HG03571 (cell line): ENCODE data around the gene UPP1.
"Not testable (repeated sequence)": the region's sequence is repeated elsewhere in the genome, so short reads cannot be mapped to it uniquely, and the experiment has no call there.

Experiments used
- ATAC-seq: cut with Tn5 transposase; IDR thresholded peaks from one replicate; pipeline ENCODE4 v1.9.1; 2021; ENCODE audit not compliant: unreplicated experiment

The UPP1 gene

DNA sequence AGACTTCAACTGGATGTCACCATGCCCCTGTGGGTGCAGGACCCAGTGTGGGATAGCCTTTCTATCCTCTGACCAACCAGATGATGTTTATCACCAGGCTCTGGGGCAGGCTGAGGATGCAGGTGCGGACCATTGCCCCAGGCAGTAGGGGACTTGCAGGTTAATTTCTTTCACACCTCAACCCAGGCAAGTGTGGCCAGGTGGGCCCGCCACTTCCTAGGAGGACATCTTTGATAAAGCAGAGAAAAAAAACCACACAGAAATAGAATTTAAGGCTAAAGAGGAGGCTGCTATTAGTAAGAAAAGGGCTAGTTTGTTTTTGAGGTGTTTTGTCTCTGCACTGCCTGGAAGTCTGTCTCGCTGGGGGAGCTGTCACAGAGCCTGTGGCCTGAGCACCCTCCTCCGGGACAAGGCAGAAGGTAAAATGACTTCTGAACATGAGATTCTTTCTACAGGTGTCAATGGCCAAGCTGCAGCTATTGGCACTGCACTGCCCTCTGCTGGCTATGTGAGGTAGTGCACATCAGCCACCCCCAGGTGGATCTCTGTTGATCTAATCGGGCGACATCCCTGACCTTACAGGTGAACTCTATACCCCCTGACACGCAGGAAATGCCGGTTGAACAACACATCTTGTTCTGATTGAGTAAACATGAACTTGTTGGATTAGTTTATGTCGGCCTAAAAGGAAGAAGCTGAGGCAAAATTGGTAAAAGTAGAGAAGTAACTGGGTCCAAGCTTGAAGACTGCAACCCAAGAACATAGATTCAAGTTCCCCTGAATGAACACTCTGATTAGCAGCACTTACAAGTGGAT lies 21.0 kb downstream of the UPP1 start:
- peak; percentile 83 for ATAC-seq

DNA sequence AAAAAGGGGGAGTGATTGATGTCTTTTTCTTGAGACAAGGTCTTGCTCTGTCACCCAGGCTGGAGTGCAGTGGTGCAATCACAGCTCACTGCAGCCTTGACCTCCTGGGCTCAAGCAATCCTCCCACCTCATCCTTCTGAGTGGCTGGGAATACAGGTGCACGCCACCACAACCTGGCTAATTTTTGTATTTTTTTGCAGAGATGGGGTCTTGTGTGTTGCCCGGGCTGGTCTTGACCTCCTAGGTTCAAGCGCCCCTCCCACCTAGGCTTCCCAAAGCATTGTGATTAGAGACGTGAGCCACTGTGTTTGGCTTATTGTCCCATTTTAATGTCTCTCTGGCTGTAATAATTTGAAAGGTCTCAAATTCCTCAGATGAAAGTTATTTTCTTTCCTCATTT lies 21.8 kb downstream of the UPP1 start:
- no peak for ATAC-seq

- no peak for ATAC-seq
These were observed 22.5 kb downstream of the UPP1 start for GRCh38 chr7:48111596-48111995.

GRCh38 chr7:48112401-48113165 lies 23.5 kb downstream of the UPP1 start:
- ATAC-seq, result no peak

- ATAC-seq, result no peak
These were observed 24.2 kb downstream of the UPP1 start for GRCh38 chr7:48113275-48113674.

DNA sequence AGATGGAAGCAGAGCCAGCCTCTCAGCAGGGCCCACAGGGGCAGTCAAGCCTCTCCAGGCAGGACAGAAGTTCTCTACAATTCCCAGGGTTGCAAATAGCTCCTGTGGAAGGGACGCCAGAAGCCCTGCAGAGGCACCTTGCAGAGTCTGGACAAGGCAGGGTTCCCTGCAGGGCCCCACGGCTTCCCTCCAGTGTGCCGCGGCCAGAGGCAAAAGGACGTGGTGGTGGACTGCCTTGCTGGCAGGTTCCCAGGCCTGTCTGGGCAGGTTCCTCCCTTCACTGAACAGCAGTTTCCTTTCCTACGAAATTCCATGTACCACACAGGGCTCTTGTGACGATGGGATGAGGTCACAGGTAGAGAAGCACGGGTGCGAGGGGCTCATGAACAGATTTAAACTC lies 25.1 kb downstream of the UPP1 start:
- no peak for ATAC-seq

DNA sequence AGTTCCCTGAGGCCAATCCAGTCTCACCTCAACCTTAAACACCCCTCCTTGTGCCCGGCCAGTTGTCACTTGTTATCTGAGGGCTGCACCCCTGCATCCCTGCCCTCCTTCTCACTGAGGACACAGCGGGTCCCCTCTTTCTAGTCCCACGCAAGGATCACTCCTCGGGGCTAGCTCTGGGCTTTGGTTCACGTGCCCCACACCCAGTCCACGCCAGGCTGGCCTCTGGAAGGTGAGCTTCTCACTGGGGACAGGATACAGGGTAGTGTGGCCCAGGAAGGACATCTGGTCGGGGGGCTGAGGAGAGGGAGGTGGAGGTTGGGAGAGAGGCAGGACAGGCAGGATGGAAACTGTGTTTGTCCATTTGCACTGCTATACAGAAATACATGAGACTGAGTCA lies 25.5 kb downstream of the UPP1 start:
- no peak for ATAC-seq

- ATAC-seq, result no peak
These were observed 27.0 kb downstream of the UPP1 start for GRCh38 chr7:48116043-48116442.

- ATAC-seq, result no peak
These were observed 29.0 kb downstream of the UPP1 start for GRCh38 chr7:48118041-48118440.

DNA sequence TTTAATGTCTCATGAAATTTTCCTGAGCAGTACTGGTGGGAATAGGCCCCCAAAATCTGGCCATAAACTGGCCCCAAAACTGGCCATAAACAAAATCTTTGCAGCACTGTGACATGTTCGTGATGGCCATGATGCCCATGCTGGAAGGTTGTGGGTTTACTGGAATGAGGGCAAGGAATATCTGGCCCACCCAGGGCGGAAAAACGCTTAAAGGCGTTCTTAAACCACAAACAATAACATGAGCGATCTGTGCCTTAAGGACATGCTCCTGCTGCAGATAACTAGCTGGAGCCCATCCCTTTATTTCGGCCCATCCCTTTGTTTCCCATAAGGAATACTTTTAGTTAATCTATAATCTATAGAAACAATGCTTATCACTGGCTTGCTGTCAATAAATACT lies 31.5 kb downstream of the UPP1 start:
- ATAC-seq, result not testable (repeated sequence)

DNA sequence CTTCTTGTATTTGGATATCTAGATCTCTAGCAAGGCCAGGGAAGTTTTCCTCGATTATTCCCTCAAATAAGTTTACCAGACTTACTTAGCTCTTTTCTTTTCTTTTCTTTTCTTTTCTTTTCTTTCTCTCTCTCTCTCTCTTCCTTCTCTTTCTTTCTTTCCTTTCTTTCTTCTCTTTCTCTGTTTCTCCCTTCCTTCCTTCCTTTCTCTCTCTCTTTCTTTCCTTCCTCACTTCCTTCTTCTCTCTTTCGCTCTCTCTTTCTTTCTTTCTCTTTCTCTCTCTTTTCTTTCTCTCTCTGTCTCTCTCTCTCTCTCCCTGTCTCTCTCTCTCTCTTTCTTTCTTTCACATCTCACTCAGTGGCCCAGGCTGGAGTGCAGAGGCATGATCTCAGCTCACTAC lies 37.0 kb downstream of the UPP1 start:
- no peak for ATAC-seq

DNA sequence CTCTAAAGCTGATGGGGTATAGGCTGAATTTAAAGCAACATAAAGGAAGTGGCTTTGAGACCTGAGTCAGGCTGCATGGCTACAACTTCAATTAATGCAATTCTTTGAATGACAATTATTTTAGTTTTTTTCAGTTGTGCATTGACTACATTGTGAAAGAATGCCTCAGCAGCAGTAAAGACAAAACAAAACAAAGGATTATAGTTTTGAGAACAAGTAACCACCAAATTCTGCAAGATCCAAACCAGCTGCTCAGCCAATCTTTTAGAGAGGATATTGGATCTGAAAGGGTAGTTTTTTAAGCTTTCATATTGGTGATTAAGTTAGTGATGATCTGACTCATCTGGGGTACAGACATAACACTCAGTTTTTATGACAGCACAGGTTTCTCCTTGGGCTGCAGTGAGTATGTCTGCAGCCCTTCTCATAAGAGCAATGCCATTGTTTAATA lies 41.6 kb downstream of the UPP1 start:
- no peak for ATAC-seq

GRCh38 chr7:48132792-48133191 lies 43.7 kb downstream of the UPP1 start:
- ATAC-seq, result no peak

DNA sequence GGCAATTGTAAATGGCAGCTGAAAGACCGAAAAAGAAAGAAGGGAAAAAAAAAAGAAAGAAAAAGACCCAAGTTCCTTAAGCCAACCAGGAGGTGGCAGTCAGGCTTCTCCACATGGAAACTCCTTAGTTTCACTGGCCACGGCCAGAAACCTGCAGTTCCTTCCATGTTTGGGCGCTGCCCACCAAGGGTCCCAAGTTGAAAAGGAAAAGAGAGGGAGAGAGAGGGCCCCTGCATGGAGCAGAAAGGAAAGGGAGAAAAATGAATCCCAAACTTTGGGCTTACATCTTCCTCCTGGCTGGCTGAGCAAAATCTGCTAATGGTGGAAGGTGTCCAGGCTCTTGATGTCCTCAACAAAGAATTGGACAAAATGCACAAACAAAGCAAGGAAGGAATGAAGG lies 50.4 kb downstream of the UPP1 start:
- ATAC-seq, result no peak

DNA sequence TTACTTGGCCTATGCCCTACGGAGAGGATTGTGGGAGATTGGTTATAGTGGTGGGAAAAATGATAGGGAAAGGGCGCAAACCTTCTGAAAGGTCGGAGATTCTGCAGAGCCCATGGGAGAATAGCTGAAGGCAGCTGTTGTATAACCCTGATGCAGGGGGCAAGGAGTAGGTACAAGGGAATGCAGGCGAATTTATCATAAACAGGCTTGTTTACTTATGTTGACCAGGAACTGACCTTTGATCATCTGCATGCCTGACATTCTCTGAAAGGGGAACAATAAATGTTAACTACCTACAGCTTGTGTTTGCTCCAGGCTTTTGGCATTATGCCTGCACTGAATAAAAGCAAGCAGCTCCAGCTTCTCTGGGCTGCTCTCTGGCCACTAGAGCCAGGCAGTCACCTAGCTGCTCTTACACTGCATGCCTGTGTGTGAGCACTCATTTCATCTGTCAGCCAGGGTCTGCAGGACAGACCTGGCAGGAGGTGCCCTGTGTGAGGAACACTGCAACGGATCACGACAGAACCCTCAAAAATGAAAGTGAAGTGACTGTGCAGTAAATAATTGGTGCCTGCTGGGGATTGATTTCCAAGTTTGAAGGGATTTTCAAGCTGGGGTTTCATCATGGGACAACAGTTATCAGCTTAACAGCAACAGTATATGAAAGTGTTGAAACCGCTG lies 51.1 kb downstream of the UPP1 start:
- ATAC-seq, result no peak

GRCh38 chr7:48141521-48141920 lies 52.5 kb downstream of the UPP1 start:
- no peak for ATAC-seq

GRCh38 chr7:48144291-48144768 lies 55.3 kb downstream of the UPP1 start:
- no peak for ATAC-seq

DNA sequence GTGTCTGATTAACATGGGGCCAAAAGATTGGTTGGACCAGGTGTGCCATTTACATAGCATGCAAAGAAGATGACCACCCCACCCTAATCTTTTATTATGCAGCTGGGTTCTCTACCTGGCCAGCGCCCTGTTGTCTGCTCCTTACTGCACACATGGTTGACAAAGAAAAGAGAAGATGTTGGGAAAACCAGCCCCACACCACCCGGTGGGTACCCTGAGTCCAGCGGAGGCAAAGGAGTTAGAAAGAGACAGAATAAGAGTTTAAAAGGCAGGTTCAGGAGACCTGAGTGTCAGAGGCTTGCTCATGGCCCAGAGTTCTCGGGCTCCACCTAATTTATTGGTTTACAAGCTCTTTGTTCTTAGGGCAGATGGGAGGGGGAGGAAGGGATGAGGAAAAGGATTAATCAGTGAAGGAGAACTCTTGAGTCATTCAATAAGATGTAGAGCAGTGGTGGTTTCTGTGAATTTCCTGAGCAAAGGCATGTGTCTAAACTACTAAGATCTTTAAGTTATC lies 58.1 kb downstream of the UPP1 start:
- ATAC-seq, result no peak

DNA sequence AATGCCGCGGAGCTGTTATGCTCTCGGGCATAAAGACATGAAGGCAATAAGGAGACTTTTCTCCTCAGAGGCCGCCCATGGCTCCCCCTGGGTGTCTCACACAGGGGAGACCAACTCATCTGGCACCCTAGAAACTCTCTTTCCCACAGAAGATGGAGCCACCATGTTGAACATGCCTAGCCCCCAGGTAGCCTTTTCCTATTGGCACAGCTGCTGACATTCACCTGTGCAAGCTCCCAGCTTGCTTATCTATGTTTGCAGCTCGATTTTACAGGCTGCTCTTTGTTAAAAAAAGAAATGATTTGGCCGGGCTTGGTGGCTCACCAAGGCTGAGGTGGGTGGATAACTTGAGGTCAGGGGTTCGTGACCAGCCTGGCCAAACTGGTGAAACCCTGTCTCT lies 58.6 kb downstream of the UPP1 start:
- not testable (repeated sequence) for ATAC-seq

- no peak for ATAC-seq
These were observed 59.2 kb downstream of the UPP1 start for GRCh38 chr7:48148311-48148710.

DNA sequence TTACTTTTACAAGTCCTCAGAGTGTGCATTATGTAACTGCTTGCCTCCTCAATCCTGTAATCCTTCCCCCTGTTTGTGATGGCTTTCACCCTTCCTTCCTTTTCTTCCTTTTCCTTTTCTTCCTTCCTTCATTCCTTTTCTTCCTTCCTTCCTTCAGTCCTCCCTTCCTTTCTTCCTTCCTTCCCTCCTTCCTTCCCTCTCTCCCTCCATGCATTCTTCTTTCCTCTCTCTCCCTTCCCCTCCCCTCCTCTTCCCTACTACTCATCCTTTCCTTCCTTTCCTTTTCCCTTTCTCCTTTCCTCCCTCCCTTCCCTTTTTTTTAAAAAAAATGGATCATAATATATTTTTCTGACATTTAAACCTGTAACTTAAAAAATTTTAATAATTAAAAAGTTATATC lies 60.0 kb downstream of the UPP1 start:
- no peak for ATAC-seq
